ENCODE measurements around the gene FRMD4A.

DNA sequence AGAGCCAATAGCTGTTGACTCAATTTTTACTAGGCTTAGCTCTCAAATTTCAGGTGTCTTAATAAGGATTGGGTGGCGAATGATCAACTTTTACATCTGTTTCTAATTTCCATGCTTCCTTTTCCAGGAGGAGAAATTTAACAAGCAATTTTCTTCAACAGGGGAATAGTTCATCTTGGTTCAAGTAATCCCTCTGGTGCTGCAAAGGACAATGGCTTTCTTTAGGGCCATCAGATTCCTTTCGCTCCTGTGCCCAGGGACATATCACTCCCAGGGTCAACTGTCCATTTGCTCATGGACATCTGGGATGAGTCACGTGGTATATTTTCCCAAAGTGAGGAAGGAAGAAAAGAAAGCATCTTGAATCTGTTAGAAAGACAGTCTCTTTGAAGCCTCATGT is 313.3 kb downstream of the FRMD4A start:
- TF ChIP-seq CTCF (IDR thresholded peaks at IDR 0.05) (no peak), POLR2A (IDR thresholded peaks at IDR 0.05) (no peak)
